VCaP (cell line): ENCODE measurements around the gene TRPV5.

Source experiments
- H3K27ac ChIP-seq: fragments of 450-650 bp; 2 replicates; pipeline ENCODE4 v1.5.1; 2017
- CTCF ChIP-seq: fragments of 450-650 bp; conservative IDR thresholded peaks from 2 replicates; pipeline ENCODE4 v1.5.1; 2017; ENCODE audit warnings: mild to moderate bottlenecking, moderate library complexity

The TRPV5 gene

GRCh38 chr7:142898377-142899170, 35.0 kb downstream of the TRPV5 start:
- peak overlapping the region; percentile 97; the same call in 1 of the 2 replicates for H3K27ac ChIP-seq
- no peak for TF ChIP-seq CTCF

GRCh38 chr7:142897691-142898090, 35.9 kb downstream of the TRPV5 start:
- no peak for TF ChIP-seq CTCF
- H3K27ac ChIP-seq = peak overlapping the region; percentile 97; the same call in 1 of the 2 replicates

- no peak for TF ChIP-seq CTCF
- H3K27ac ChIP-seq = peak overlapping the region; percentile 97
These were observed 36.7 kb downstream of the TRPV5 start for GRCh38 chr7:142896741-142897379.

GRCh38 chr7:142896151-142896550, 37.4 kb downstream of the TRPV5 start:
- TF ChIP-seq CTCF = no peak
- H3K27ac ChIP-seq = peak overlapping the region; percentile 97

GRCh38 chr7:142894985-142895593, 38.5 kb downstream of the TRPV5 start:
- no peak for TF ChIP-seq CTCF
- H3K27ac ChIP-seq = peak overlapping the region; percentile 97

- TF ChIP-seq CTCF = no peak
These were observed 39.2 kb downstream of the TRPV5 start for GRCh38 chr7:142894112-142894984.

More at GRCh38 chr7:142894112-142894984, 39.2 kb downstream of the TRPV5 start:
- H3K27ac ChIP-seq = peak overlapping the region; percentile 97
